ENCODE measurements around the gene SLC22A12. TPM values are rescaled to one million over a fixed set of nuclear protein-coding genes. Genes with fewer than 3 reads are reported as not detected.

SLC22A12 gene
- total RNA-seq, 2 donors from 2014 or later = not detected

GRCh38 chr11:64638018-64638665, 47.1 kb downstream of the SLC22A12 start:
- DNase-seq (ENCODE audit: low spot score) = no peak
- intact Hi-C loops (cut with DNase I) = no loop called here

- no peak for DNase-seq (ENCODE audit: low spot score)
- intact Hi-C loops (cut with DNase I) = no loop called here
Measured at GRCh38 chr11:64638829-64639228, 47.8 kb downstream of the SLC22A12 start.

GRCh38 chr11:64639885-64640284, 48.9 kb downstream of the SLC22A12 start:
- intact Hi-C loops (cut with DNase I) = loop anchor here in 1 of 2 donors (10.0 kb wide), 1 partner anchor 185 kb away; no protein-coding TSS in a partner anchor
- no peak for DNase-seq (ENCODE audit: low spot score)

GRCh38 chr11:64641596-64642417, 50.8 kb downstream of the SLC22A12 start:
- no peak for DNase-seq (ENCODE audit: low spot score)
- intact Hi-C loops (cut with DNase I) = loop anchor here in 1 of 2 donors (10.0 kb wide), 1 partner anchor 187 kb away; no protein-coding TSS in a partner anchor

GRCh38 chr11:64642418-64642735, 51.4 kb downstream of the SLC22A12 start:
- no peak for DNase-seq (ENCODE audit: low spot score)
- intact Hi-C loops (cut with DNase I) = loop anchor here in 1 of 2 donors (10.0 kb wide), 1 partner anchor 188 kb away; no protein-coding TSS in a partner anchor

GRCh38 chr11:64642871-64643255, 51.8 kb downstream of the SLC22A12 start:
- intact Hi-C loops (cut with DNase I) = loop anchor here in 1 of 2 donors (10.0 kb wide), 1 partner anchor 188 kb away; no protein-coding TSS in a partner anchor
- DNase-seq (ENCODE audit: low spot score) = no peak

GRCh38 chr11:64643256-64643881, 52.3 kb downstream of the SLC22A12 start:
- intact Hi-C loops (cut with DNase I) = loop anchor here in 1 of 2 donors (10.0 kb wide), 1 partner anchor 189 kb away; no protein-coding TSS in a partner anchor
- DNase-seq (ENCODE audit: low spot score) = no peak

GRCh38 chr11:64643920-64644646, 53.1 kb downstream of the SLC22A12 start:
- intact Hi-C loops (cut with DNase I) = loop anchor here in 1 of 2 donors (10.0 kb wide), 1 partner anchor 189 kb away; no protein-coding TSS in a partner anchor
- DNase-seq (ENCODE audit: low spot score) = no peak

GRCh38 chr11:64644647-64645275, 53.7 kb downstream of the SLC22A12 start:
- no peak for DNase-seq (ENCODE audit: low spot score)
- intact Hi-C loops (cut with DNase I) = loop anchor here in 1 of 2 donors (10.0 kb wide), 1 partner anchor 190 kb away; no protein-coding TSS in a partner anchor

GRCh38 chr11:64647019-64647779, 56.2 kb downstream of the SLC22A12 start:
- intact Hi-C loops (cut with DNase I) = loop anchor here in 1 of 2 donors (10.0 kb wide), 1 partner anchor 192 kb away; no protein-coding TSS in a partner anchor
- DNase-seq (ENCODE audit: low spot score) = no peak

GRCh38 chr11:64648551-64648950, 57.5 kb downstream of the SLC22A12 start:
- no peak for DNase-seq (ENCODE audit: low spot score)
- intact Hi-C loops (cut with DNase I) = loop anchor here in 1 of 2 donors (10.0 kb wide), 1 partner anchor 194 kb away; no protein-coding TSS in a partner anchor

- DNase-seq (ENCODE audit: low spot score) = no peak
- intact Hi-C loops (cut with DNase I) = loop anchor here in 1 of 2 donors (10.0 kb wide), 1 partner anchor 194 kb away; no protein-coding TSS in a partner anchor
Measured at GRCh38 chr11:64649291-64649697, 58.3 kb downstream of the SLC22A12 start.

GRCh38 chr11:64650923-64651523, 60.0 kb downstream of the SLC22A12 start:
- DNase-seq (ENCODE audit: low spot score) = no peak
- intact Hi-C loops (cut with DNase I) = loop anchor here in 1 of 2 donors (5.0 to 10.0 kb wide), 2 partner anchors 166 to 199 kb away; no protein-coding TSS in a partner anchor
